ENCODE results near the gene SULT1C3.

SULT1C3 gene

DNA sequence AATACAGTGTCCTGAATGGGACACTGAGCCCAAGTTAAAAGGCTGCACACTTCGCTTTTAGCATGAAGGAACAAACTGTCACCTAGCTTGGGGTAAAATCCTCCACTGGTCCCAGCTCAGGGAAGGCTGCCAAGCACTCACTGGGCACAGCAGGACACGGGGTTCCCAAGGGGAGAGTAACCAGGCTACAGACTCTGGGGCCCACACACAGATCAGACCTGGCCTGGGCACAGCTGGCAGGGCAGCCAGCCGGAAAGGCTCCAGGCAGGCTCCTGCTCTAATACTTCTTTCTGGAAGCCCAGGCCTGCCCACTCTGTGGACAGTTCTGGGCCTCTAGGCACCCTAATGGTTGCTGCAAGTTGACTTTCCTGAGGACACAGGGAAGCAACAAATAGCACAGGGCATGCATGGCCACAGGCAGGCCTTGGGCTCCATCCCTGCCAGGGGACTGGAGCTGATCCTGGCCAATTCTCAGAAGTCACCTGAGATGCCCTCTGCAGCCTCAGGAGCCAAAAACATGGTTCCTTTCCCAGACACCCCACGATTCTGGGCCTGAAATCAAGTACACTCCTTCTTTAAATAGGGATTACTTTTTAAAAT is 18.7 kb upstream of the SULT1C3 start:
- Histone ChIP-seq H3K9ac (ENCODE audit: low read depth, low read length) (no peak overlapping the region), H3K4me1 (ENCODE audit: insufficient read depth, low read length) (no peaks in the 10 kb centered on the region), H3K36me3 (ENCODE audit: insufficient read depth, low read length) (no peaks in the 10 kb centered on the region), H3K9me3 (ENCODE audit: insufficient read depth, low read depth, low read length) (peaks cover 29% of the 10 kb centered on the region), H3K27ac (ENCODE audit: low read depth, low read length) (no peak overlapping the region), H3K27me3 (ENCODE audit: insufficient read depth, low read length) (no peaks in the 10 kb centered on the region), H3K4me3 (ENCODE audit: low read length) (no peak overlapping the region)
- 89% methylated on average over 4 of the region's 4 CpGs for WGBS

DNA sequence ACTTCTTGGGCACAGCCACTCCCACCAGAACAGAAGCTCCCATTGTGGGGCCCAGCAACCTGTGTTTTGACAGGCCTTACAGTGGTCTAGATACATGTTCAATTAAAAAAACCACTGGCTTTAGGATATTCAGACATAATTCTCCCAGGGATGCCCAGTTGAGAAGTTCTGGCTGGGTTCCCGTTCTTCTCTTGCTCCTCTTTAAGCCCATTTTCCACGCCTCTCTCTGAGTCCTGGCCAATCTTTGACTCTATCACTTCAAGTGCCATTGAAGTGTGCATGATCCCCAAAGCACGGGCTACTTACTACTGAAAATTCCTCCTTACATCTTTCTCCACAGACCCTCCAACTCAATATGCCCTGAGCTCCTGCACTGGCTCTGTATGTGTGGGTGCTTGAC is 17.5 kb upstream of the SULT1C3 start:
- Histone ChIP-seq H3K4me3 (ENCODE audit: low read length) (no peak overlapping the region), H3K36me3 (ENCODE audit: insufficient read depth, low read length) (no peaks in the 10 kb centered on the region), H3K27me3 (ENCODE audit: insufficient read depth, low read length) (no peaks in the 10 kb centered on the region), H3K9me3 (ENCODE audit: insufficient read depth, low read depth, low read length) (peaks cover 29% of the 10 kb centered on the region), H3K9ac (ENCODE audit: low read depth, low read length) (no peak overlapping the region), H3K27ac (ENCODE audit: low read depth, low read length) (no peak overlapping the region), H3K4me1 (ENCODE audit: insufficient read depth, low read length) (no peaks in the 10 kb centered on the region)
- 86% methylated on average over 3 of the region's 3 CpGs for WGBS

DNA sequence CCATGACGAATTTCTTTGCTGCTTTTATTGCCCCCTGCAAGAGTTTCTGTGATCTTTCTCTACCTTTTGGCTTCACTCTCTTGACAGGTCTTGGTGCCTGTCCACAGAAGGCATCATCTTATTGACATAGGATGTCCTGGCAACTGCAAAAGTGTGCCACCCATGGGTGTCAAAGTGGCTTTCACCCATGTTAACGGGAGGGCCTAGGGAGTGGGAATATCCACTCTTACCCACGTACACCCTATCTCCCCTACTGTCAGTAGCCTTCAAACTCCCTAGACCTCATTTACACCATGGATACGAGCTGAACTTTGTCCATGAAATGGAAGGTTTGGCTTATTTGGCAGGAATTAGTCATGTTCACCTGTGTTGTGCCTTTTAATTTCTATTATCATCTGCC is 16.2 kb upstream of the SULT1C3 start:
- Histone ChIP-seq H3K4me3 (ENCODE audit: low read length) (no peak overlapping the region), H3K4me1 (ENCODE audit: insufficient read depth, low read length) (no peaks in the 10 kb centered on the region), H3K9me3 (ENCODE audit: insufficient read depth, low read depth, low read length) (peaks cover 29% of the 10 kb centered on the region), H3K27ac (ENCODE audit: low read depth, low read length) (no peak overlapping the region), H3K9ac (ENCODE audit: low read depth, low read length) (no peak overlapping the region), H3K36me3 (ENCODE audit: insufficient read depth, low read length) (no peaks in the 10 kb centered on the region), H3K27me3 (ENCODE audit: insufficient read depth, low read length) (no peaks in the 10 kb centered on the region)
- 95% methylated on average over 4 of the region's 4 CpGs for WGBS

DNA sequence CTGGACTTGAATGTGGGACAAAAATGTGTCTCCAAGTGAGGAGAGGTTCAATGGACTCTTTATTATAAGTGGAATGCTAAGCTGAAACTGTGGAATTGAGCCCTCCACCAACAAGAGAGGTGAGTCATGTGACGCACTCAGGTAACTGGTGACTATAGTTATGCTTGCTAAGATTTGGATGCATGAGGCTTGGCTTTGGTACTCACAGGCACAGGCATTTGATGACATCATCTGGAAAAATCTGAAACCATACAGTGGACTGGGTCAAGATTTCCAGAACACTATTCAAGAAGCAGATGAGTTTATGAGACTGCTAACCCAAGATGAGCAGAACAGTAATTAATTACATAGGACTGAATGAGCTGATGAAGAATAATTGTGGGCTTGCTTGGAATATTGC is 15.7 kb upstream of the SULT1C3 start:
- 100% methylated on average over 1 of the region's 1 CpG for WGBS
- Histone ChIP-seq H3K9me3 (ENCODE audit: insufficient read depth, low read depth, low read length) (peaks cover 29% of the 10 kb centered on the region), H3K36me3 (ENCODE audit: insufficient read depth, low read length) (no peaks in the 10 kb centered on the region), H3K9ac (ENCODE audit: low read depth, low read length) (no peak overlapping the region), H3K27ac (ENCODE audit: low read depth, low read length) (no peak overlapping the region), H3K27me3 (ENCODE audit: insufficient read depth, low read length) (no peaks in the 10 kb centered on the region), H3K4me3 (ENCODE audit: low read length) (no peak overlapping the region), H3K4me1 (ENCODE audit: insufficient read depth, low read length) (no peaks in the 10 kb centered on the region)

DNA sequence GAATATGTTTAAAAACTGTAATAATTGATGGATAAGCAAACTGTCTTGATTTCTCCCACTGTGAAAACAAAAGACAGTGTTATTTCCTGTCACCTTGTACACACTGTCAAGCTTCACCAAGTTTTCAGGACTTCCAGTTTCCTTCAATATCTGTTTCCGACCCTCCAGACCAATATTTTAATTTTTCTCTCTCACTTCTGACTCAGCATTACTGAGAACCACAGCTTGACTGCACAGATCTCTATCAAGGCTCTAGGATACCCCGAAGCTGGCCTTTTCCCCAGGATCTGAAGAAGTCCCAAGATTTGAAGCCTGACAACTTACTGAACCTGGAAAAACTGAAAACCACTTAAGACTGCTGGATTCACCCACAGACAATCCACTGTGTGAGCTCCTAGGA is 13.2 kb upstream of the SULT1C3 start:
- no peaks in the 10 kb centered on the region for H3K27me3 ChIP-seq (ENCODE audit: insufficient read depth, low read length)
- no peaks in the 10 kb centered on the region for H3K36me3 ChIP-seq (ENCODE audit: insufficient read depth, low read length)
- no peak overlapping the region for H3K9ac ChIP-seq (ENCODE audit: low read depth, low read length)
- no peaks in the 10 kb centered on the region for H3K4me1 ChIP-seq (ENCODE audit: insufficient read depth, low read length)
- H3K9me3 ChIP-seq (ENCODE audit: insufficient read depth, low read depth, low read length): peaks cover 35% of the 10 kb centered on the region
- 82% methylated on average over 2 of the region's 2 CpGs for WGBS
- no peak overlapping the region for H3K4me3 ChIP-seq (ENCODE audit: low read length)
- H3K27ac ChIP-seq (ENCODE audit: low read depth, low read length): no peak overlapping the region

DNA sequence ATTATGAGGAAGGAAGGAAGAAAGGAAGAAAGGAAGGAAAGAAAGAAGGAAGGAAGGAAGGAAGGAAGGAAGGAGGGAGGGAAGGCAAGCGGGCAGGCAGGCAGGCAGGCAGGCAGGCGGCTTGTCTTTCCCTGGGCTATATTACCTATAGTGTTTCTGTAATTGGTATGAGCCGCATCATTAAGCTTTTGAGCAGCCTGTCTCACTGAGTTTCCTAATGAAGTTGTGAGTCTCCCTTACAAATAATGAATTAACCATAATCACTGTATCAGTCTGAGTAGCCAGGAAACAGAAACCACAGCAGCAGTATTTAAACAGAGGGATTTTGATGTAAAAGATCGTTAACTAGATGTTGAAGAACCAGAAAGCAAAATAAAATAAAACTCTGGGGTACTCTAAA is 11.8 kb upstream of the SULT1C3 start:
- no peak overlapping the region for H3K27ac ChIP-seq (ENCODE audit: low read depth, low read length)
- WGBS: 92% methylated on average over 4 of the region's 4 CpGs
- H3K9me3 ChIP-seq (ENCODE audit: insufficient read depth, low read depth, low read length): peaks cover 27% of the 10 kb centered on the region
- H3K9ac ChIP-seq (ENCODE audit: low read depth, low read length): no peak overlapping the region
- no peaks in the 10 kb centered on the region for H3K4me1 ChIP-seq (ENCODE audit: insufficient read depth, low read length)
- no peaks in the 10 kb centered on the region for H3K36me3 ChIP-seq (ENCODE audit: insufficient read depth, low read length)
- H3K4me3 ChIP-seq (ENCODE audit: low read length): no peak overlapping the region
- no peaks in the 10 kb centered on the region for H3K27me3 ChIP-seq (ENCODE audit: insufficient read depth, low read length)

DNA sequence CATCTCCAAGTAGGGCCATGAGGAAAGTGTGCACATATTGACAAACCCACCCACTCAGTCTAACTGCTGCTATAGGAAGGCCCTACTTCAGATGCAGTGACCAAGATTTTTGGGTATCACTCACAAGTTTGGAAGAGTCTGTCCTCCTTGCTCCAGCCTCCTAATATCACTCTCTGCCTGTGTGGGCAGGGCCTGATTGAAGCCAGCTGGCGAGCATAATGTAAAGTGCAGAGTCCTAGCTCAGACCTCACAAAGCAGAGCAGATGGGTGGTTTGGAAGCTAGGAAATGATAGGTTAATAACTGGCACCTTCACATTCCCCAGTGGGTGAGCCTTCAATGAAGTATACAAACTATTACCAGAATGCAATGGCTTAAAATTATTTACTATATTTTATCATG is 11.2 kb upstream of the SULT1C3 start:
- no peaks in the 10 kb centered on the region for H3K36me3 ChIP-seq (ENCODE audit: insufficient read depth, low read length)
- no peaks in the 10 kb centered on the region for H3K4me1 ChIP-seq (ENCODE audit: insufficient read depth, low read length)

DNA sequence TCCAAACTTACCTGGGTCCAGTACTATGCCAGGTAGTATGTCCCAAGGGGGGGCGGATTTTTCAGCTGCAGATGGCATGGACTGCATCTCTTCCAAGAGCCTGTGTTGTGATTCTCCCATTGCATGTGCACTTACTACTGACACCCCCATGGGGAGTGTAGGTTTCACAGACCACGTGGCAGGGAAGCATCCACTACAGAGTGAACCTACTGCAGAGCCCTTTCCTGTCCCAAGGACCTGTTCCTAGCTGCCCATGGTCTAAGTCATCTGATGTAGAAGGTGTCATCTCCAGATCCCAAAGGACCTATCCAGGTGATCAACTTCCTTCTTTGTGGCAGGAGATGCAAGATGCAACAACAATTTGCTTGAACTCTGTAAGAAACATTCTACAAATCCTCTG is 9.9 kb upstream of the SULT1C3 start:
- Histone ChIP-seq H3K27me3 (ENCODE audit: insufficient read depth, low read length) (no peaks in the 10 kb centered on the region), H3K4me1 (ENCODE audit: insufficient read depth, low read length) (no peaks in the 10 kb centered on the region), H3K4me3 (ENCODE audit: low read length) (no peak overlapping the region), H3K27ac (ENCODE audit: low read depth, low read length) (no peak overlapping the region), H3K9ac (ENCODE audit: low read depth, low read length) (no peak overlapping the region), H3K36me3 (ENCODE audit: insufficient read depth, low read length) (no peaks in the 10 kb centered on the region), H3K9me3 (ENCODE audit: insufficient read depth, low read depth, low read length) (peaks cover 23% of the 10 kb centered on the region)
- WGBS: 88% methylated on average over 2 of the region's 2 CpGs

More for the DNA sequence above, 11.2 kb upstream of the SULT1C3 start:
- no peaks in the 10 kb centered on the region for H3K27me3 ChIP-seq (ENCODE audit: insufficient read depth, low read length)
- no peak overlapping the region for H3K27ac ChIP-seq (ENCODE audit: low read depth, low read length)
- no peak overlapping the region for H3K9ac ChIP-seq (ENCODE audit: low read depth, low read length)
- H3K4me3 ChIP-seq (ENCODE audit: low read length): no peak overlapping the region
- peaks cover 26% of the 10 kb centered on the region for H3K9me3 ChIP-seq (ENCODE audit: insufficient read depth, low read depth, low read length)
- WGBS: 79% methylated on average over 1 of the region's 1 CpG

DNA sequence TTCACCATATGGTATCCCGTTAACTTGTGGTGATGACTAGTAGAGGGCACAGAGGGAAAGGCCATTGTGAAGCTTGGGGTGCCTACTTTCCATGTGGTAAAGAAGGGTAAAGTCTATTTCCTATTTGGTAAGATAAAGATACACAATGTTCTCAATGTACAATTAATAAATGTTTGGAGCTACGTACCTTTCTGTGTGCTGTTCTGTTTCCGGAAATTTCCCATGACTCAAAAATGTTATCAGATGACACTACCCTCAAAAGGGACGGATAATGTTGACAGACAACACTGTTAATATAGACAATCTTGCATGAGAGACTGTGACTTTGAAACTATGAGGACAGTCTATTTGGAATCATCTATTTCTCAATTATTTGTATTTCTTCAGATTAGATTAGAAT is 4.2 kb upstream of the SULT1C3 start:
- Histone ChIP-seq H3K9me3 (ENCODE audit: insufficient read depth, low read depth, low read length) (peaks cover 47% of the 10 kb centered on the region), H3K4me1 (ENCODE audit: insufficient read depth, low read length) (no peaks in the 10 kb centered on the region), H3K4me3 (ENCODE audit: low read length) (no peak overlapping the region), H3K9ac (ENCODE audit: low read depth, low read length) (no peak overlapping the region), H3K27ac (ENCODE audit: low read depth, low read length) (no peak overlapping the region), H3K27me3 (ENCODE audit: insufficient read depth, low read length) (no peaks in the 10 kb centered on the region), H3K36me3 (ENCODE audit: insufficient read depth, low read length) (no peaks in the 10 kb centered on the region)
- 95% methylated on average over 4 of the region's 4 CpGs for WGBS

DNA sequence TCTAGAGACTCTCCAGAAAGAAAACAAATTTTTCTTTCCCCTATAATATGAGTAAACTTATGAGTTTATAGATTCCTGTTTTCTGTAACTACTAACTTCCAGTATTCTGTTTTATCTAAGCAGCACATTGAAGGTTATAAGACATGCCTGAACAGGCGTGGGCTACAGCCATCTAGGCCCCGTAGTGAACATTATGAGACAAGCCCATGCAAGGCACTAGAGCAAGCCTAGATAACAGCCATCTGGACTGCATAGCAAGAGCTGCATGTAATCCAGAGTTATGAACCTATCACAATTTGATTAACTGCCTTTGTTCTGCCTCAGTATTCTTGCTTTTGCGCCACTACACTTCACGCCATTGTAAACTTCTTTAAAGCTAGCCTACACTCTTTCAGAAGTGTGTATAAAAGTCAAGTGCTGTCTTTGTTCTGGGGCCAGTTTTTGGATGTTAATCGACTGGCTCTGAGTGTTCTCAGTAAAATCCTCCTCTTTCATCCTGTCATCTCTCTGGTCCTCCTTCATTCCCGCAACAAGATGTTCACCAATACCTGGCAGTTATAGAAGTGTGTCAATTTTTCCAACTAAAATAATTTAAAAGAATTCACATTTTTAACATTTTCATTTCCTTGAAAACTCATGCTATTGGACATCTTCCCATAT is 3.0 kb upstream of the SULT1C3 start:
- no peaks in the 10 kb centered on the region for H3K36me3 ChIP-seq (ENCODE audit: insufficient read depth, low read length)
- no peaks in the 10 kb centered on the region for H3K27me3 ChIP-seq (ENCODE audit: insufficient read depth, low read length)
- H3K4me3 ChIP-seq (ENCODE audit: low read length): no peak overlapping the region
- WGBS: 97% methylated on average over 6 of the region's 6 CpGs
- H3K9me3 ChIP-seq (ENCODE audit: insufficient read depth, low read depth, low read length): peaks cover 51% of the 10 kb centered on the region
- H3K9ac ChIP-seq (ENCODE audit: low read depth, low read length): no peak overlapping the region
- H3K27ac ChIP-seq (ENCODE audit: low read depth, low read length): no peak overlapping the region
- no peaks in the 10 kb centered on the region for H3K4me1 ChIP-seq (ENCODE audit: insufficient read depth, low read length)

DNA sequence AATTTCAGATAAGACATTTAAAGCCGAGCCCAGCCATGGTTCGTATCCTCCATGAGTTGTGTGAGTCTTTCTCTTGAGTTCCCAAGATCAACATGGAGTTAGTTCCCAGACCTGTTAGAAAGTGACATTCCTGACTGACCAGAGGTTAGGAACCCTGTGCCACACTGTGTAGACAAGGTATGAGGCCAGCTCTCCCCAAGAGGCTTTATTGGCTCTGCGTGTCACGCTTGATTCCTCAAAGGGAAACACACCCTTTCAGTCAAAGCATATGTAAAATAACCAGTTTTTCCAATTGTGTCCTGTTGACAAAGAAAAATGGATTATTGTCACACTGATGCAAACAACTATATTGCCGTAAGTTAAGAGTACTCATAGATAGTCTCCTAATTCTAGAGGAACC is 1.2 kb downstream of the SULT1C3 start:
- Histone ChIP-seq H3K27ac (ENCODE audit: low read depth, low read length) (no peak overlapping the region), H3K4me1 (ENCODE audit: insufficient read depth, low read length) (no peaks in the 10 kb centered on the region), H3K9ac (ENCODE audit: low read depth, low read length) (no peak overlapping the region), H3K27me3 (ENCODE audit: insufficient read depth, low read length) (no peaks in the 10 kb centered on the region), H3K4me3 (ENCODE audit: low read length) (no peak overlapping the region), H3K36me3 (ENCODE audit: insufficient read depth, low read length) (no peaks in the 10 kb centered on the region), H3K9me3 (ENCODE audit: insufficient read depth, low read depth, low read length) (peaks cover 51% of the 10 kb centered on the region)
- WGBS: 95% methylated on average over 5 of the region's 5 CpGs

DNA sequence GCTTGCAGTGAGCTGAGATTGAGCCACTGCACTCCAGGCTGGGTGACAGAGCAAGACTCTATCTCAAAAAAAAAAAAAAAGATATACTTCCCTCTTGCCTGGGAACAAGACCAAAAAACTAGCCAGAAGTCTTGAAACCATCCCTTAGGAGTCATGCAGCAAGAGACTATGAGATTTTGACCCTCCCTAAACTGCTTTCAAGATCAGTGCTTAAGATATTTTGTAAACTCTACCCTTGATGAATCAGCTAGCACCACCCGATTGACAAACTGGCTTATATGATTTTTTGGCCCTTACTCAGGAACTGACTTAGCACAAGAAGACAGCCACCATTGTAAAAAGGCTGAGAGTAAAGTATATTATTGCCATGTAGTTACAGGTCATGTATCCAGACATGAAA is 3.8 kb downstream of the SULT1C3 start:
- 100% methylated on average over 1 of the region's 1 CpG for WGBS
- Histone ChIP-seq H3K27me3 (ENCODE audit: insufficient read depth, low read length) (no peaks in the 10 kb centered on the region), H3K27ac (ENCODE audit: low read depth, low read length) (no peak overlapping the region), H3K4me3 (ENCODE audit: low read length) (no peak overlapping the region), H3K36me3 (ENCODE audit: insufficient read depth, low read length) (no peaks in the 10 kb centered on the region), H3K9ac (ENCODE audit: low read depth, low read length) (no peak overlapping the region), H3K9me3 (ENCODE audit: insufficient read depth, low read depth, low read length) (peaks cover 37% of the 10 kb centered on the region), H3K4me1 (ENCODE audit: insufficient read depth, low read length) (no peaks in the 10 kb centered on the region)
